Body of pancreas (tissue), 4 donors: ENCODE results near the gene LRRN1.

Experiments
- POLR2A ChIP-seq, 3 donors: fragments of 450-650 bp; IDR thresholded peaks; one replicate each; pipeline ENCODE4 v1.6.1; 2016; ENCODE audit warnings: antibody characterized with exemption in 3 of 3, mild to moderate bottlenecking in 2 of 3
- TF ChIP-seq, protein P1 (sequence below), 7 experiments: fragments of 450-650 bp in 4 of 7; fragments of 200-600 bp in 3 of 7; sonication (generic) in 3 of 7; IDR thresholded peaks; one replicate each; pipeline ENCODE4 v1.5.1; 2016 to 2019; ENCODE audit warnings: antibody characterized with exemption in 7 of 7

DNA sequence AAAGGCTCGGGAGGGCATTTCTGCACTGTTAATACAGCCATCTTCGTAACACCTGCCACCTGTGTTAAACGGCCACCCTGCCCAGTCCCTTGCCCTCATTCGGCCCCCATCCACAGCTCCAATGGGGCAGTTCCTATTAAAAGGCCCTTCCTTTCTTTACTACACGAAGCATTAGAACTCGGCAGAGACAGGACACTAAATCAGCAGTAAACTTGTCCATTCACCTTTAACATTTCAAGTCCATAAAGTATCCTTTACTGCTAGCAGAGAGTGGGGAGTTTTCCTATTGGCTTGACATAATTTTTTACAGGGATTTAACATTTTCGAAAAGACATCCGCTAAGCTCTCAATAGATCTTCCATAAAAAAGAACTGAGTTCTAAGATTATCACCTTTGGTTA lies 76.3 kb downstream of the LRRN1 start:
- TF ChIP-seq, protein P1, sequence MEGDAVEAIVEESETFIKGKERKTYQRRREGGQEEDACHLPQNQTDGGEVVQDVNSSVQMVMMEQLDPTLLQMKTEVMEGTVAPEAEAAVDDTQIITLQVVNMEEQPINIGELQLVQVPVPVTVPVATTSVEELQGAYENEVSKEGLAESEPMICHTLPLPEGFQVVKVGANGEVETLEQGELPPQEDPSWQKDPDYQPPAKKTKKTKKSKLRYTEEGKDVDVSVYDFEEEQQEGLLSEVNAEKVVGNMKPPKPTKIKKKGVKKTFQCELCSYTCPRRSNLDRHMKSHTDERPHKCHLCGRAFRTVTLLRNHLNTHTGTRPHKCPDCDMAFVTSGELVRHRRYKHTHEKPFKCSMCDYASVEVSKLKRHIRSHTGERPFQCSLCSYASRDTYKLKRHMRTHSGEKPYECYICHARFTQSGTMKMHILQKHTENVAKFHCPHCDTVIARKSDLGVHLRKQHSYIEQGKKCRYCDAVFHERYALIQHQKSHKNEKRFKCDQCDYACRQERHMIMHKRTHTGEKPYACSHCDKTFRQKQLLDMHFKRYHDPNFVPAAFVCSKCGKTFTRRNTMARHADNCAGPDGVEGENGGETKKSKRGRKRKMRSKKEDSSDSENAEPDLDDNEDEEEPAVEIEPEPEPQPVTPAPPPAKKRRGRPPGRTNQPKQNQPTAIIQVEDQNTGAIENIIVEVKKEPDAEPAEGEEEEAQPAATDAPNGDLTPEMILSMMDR (IDR thresholded peaks at IDR 0.05), result no peak
- no peak for TF ChIP-seq POLR2A (IDR thresholded peaks at IDR 0.05)
